Activated CD4-positive, alpha-beta T cell treated with anti-CD3 and anti-CD28 coated beads for 24 hours (primary cell): ENCODE measurements around the gene ZNF710.
"Not testable (repeated sequence)": the region's sequence is repeated elsewhere in the genome, so short reads cannot be mapped to it uniquely, and the experiment has no call there.

Experiments used
- DNase-seq, 2 donors: peaks; one replicate each; pipeline ENCODE4 v3.0.0-alpha.2; 2020; ENCODE audit warnings: low read depth in 2 of 2

ZNF710 gene

GRCh38 chr15:90062023-90062442 lies 60.9 kb downstream of the ZNF710 start:
- DNase-seq: peak; percentile 27 to 47

DNA sequence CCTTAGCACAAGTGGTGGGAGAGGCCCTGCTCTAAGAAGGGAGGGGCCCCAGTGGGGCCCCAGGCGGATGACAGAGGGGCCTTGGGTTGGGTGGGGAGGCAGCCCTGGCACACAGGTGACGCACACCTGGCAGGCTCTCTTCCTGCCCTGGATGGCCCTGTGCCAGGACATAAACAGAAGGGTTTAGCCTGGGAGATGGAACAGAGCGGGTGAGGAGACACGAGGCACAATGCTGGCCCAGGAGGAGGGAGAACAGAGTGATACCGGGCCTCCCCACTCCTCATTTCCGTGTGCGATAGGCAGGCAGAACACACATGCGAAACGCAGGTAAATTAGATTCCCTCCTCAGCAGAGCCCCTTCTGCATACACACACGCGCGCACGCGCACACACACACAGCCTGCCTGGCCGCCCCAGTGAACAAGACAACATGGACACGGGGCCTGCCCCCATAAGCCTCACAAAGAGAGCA lies 61.4 kb downstream of the ZNF710 start:
- DNase-seq: no peak

- no peak for DNase-seq
These were observed 62.0 kb downstream of the ZNF710 start for GRCh38 chr15:90062973-90063769.

DNA sequence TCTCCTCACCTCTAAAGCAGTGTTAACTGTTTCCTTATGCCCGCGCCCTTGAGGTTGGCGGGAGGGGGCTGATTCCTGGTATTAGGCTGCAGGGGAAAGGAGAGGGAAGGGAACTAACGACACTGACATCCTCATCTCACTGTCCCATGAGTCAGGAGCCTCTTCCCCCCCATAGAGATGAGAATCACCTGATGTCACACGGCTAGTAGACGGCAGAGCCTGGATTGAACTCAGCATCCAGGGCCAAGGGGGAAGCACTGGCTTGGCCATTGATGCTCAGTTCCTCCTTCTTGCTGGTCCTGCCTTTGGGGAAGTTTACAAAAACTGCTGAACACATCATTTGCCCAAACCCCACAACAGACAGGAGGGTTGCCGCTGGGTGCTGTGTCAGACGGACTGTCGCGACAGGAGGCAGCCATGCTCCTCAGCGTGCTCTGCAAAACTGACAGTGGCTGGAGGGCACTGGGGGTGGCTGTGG lies 62.7 kb downstream of the ZNF710 start:
- no peak for DNase-seq

DNA sequence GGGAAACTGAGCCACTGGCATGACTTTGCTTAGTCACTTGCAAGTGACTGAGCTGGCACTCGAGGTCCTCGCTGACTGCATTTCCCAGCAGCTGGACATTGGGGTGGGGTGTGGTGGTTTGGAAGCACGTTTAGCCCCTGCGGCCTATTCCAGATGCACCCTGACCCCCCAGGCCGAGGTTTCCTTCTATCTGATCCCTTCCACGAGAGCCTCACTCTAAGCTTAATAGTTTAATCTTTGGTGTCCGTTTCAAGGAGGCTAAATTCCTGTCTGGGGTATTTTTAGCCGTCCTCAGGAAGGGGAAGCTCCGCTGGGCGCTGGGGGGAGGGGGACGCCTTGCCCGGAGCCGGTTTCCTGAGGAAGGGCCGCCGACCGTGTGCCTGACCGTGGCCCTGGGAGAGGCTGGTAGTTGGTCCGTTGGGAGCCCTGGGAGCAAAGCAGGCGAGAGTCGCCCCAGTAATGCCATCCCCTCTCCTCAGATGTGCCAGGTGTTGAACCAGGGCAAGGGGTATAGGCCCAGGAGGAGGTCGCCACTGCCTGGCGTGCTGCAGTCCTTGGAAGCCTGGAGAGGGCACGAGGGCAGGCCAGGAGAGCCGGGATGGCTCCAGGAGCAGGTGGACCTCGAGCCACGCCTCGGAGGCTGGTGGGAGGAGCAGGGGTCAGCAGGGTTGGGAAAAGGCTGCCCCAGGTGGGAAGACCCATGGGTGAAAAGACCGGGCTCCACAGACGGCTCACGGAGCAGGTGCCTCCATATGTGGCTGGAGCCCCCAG lies 64.0 kb downstream of the ZNF710 start:
- DNase-seq: no peak

DNA sequence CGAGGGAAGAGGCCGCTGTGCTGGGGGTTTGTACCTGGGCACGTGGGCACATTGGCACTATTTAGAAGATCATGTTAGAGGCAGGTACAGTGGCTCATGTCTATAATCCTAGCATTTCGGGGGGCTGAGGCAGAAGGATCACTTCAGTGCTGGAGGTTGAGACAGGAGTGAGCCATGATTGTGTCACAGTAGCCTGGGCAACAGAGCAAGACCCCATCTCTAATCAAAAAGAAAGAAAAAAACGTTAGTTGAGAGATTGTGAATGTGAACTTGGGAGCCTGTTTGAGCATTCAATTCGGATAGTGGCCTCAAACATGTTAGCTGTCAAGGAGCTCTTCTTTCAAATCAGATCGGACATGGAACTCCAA lies 64.5 kb downstream of the ZNF710 start:
- DNase-seq: no peak

DNA sequence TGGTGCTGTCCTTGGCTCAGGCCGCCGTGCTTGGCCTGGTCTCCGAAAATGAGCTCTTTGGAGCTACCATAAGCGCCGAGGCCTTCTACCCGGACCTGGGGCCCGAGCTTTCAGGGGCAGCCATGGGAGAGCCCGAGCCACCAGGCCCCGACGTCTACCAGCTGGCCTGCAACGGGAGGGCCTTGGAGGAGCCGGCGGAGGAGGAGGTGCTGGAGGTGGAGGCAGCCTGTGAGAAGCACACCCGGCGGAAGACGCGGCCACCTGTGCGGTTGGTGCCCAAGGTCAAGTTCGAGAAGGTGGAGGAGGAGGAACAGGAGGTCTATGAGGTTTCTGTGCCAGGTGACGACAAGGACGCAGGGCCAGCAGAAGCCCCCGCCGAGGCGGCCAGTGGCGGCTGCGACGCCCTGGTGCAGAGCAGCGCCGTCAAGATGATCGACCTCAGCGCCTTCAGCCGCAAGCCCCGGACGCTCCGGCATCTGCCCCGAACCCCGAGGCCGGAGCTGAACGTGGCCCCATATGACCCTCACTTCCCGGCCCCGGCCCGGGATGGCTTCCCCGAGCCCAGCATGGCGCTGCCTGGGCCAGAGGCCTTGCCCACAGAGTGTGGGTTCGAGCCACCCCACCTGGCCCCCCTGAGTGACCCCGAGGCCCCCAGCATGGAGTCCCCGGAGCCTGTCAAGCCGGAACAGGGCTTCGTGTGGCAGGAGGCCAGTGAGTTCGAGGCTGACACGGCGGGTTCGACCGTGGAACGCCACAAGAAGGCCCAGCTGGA lies 66.2 kb downstream of the ZNF710 start:
- DNase-seq: no peak

DNA sequence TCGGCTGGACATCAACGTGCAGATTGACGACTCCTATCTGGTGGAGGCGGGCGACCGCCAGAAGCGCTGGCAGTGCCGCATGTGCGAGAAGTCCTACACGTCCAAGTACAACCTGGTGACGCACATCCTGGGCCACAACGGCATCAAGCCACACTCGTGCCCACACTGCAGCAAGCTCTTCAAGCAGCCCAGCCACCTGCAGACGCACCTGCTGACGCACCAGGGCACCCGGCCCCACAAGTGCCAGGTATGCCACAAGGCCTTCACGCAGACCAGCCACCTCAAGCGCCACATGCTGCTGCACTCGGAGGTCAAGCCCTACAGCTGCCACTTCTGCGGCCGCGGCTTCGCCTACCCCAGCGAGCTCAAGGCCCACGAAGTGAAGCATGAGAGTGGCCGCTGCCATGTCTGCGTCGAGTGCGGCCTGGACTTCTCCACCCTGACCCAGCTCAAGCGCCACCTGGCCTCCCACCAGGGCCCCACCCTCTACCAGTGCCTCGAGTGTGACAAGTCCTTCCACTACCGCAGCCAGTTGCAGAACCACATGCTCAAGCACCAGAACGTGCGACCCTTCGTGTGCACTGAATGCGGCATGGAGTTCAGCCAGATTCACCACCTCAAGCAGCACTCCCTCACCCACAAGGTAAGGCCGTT lies 67.0 kb downstream of the ZNF710 start:
- no peak for DNase-seq

- not testable (repeated sequence) for DNase-seq
These were observed 69.5 kb downstream of the ZNF710 start for GRCh38 chr15:90070623-90071022.

DNA sequence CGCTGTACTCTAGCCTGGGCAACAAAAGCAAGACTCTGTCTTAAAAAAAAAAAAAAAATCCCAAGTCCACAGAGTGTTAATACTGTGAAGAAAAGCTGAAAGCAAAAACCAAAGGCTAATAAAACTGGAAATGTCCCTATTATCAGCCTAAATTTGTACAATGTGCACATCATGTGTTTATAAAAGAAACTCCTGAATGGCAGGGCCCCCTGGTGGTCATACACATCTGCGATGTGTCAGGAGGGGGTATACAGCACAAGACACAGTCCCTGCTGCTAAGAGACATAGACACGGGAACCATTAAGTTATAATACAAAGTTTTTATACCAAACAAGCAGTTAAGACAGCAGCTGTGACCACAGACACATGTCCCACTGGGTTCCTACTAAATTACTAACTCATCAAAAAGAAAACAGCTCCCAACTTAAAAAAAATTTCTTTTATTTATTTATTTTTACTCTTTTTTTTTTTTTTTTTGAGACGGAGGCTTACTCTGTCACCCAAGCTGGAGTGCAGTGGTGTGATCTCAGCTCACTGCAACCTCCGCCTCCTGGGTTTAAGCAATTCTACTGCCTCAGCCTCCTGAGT lies 70.2 kb downstream of the ZNF710 start:
- DNase-seq: peak; percentile 65 to 69

DNA sequence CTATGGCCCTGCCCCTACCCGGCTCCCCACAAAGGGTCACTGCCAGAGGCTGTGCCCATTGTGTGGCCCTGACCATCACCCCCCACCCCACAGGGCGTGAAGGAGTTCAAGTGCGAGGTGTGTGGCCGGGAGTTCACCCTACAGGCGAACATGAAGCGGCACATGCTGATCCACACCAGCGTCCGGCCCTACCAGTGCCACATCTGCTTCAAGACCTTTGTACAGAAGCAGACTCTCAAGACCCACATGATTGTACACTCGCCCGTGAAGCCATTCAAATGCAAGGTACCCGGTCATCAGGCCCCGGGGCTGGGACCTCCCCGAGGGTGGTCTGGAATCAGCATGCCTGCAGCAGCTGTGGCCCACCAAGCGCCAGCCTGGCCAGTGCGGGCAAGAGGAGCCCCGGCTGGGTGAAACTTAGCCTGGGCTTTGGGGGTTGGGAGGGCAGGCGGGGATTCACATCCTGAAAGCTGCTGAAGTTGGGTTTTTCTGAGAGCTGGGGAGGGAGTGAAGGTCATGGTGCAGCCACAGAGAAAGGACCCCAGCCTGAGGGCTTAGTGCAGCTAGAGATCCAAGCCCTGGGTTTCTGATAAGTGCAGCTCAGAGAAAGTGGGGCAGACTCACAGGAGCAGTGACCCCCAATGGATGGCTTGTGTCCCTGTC lies 72.0 kb downstream of the ZNF710 start:
- DNase-seq: no peak

GRCh38 chr15:90074023-90074422 lies 72.9 kb downstream of the ZNF710 start:
- no peak for DNase-seq

DNA sequence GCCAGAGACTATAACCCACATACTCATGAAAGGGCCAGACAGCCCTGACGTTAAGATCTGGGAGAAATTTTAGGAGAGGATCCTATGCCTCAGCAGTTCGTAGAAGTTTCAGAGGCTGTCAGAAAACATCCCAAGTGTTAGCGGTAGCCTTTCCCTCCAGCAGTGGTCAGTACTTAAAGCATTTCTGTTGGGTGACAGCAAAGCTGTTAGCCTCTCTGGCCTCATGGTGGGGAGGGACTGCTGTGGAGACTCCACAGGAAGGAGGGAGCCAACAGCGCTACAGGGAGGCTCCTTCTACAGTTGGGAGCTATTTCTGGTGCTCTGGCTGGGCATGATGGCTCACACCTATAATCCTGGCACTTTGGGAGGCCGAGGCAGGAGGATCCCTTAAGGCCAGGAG lies 73.8 kb downstream of the ZNF710 start:
- no peak for DNase-seq

GRCh38 chr15:90075420-90076289 lies 74.5 kb downstream of the ZNF710 start:
- no peak for DNase-seq

- no peak for DNase-seq
These were observed 75.6 kb downstream of the ZNF710 start for GRCh38 chr15:90076716-90077115.

GRCh38 chr15:90078965-90079364 lies 77.8 kb downstream of the ZNF710 start:
- no peak for DNase-seq

- no peak for DNase-seq
These were observed 78.7 kb downstream of the ZNF710 start for GRCh38 chr15:90079619-90080457.

- DNase-seq: no peak
These were observed 79.3 kb downstream of the ZNF710 start for GRCh38 chr15:90080458-90080755.

GRCh38 chr15:90080818-90081393 lies 79.8 kb downstream of the ZNF710 start:
- DNase-seq: no peak
